Brain microvascular endothelial cell (primary cell): ENCODE measurements around the gene HECA.

Experiments
- DNase-seq: peaks from one replicate; pipeline ENCODE4 v3.0.0-alpha.2; 2020
- H3K27ac ChIP-seq: fragments of 250-450 bp; sonication (Bioruptor Pico); 2 replicates; pipeline ENCODE4 v1.5.1; 2020; ENCODE audit warnings: mild to moderate bottlenecking, moderate library complexity
- H3K27me3 ChIP-seq: fragments of 250-450 bp; sonication (Bioruptor Pico); replicated peaks from 2 replicates; pipeline ENCODE4 v1.5.1; 2020; ENCODE audit warnings: mild to moderate bottlenecking
- H3K36me3 ChIP-seq: fragments of 250-450 bp; sonication (Bioruptor Pico); replicated peaks from 2 replicates; pipeline ENCODE4 v1.5.1; 2020; ENCODE audit warnings: mild to moderate bottlenecking
- H3K4me3 ChIP-seq: 2 replicates; pipeline ENCODE4 v1.5.1; 2011; ENCODE audit warnings: low read depth, mild to moderate bottlenecking, control low read depth, low read length, moderate library complexity
- CTCF ChIP-seq: IDR thresholded peaks from 2 replicates; pipeline ENCODE4 v1.5.1; 2011; ENCODE audit warnings: low read depth, mild to moderate bottlenecking, moderate library complexity, low read length, control low read depth, inconsistent platforms; ENCODE audit errors: missing control alignments
- in situ Hi-C: cut with HindIII; loops from 2 replicates; pipeline ENCODE4 v1.10.0; 2017; ENCODE audit warnings: low sequenced_read_pairs, low pct_ligation_motif_present

HECA gene

GRCh38 chr6:139166238-139166955, 31.5 kb downstream of the HECA start:
- in situ Hi-C loops = no loop called here
- no peak overlapping the region for H3K27ac ChIP-seq
- no peaks in the 10 kb centered on the region for H3K27me3 ChIP-seq
- no peak for DNase-seq
- no peak for TF ChIP-seq CTCF
- H3K4me3 ChIP-seq = no peak overlapping the region
- no peaks in the 10 kb centered on the region for H3K36me3 ChIP-seq

GRCh38 chr6:139166956-139167313, 32.1 kb downstream of the HECA start:
- Histone ChIP-seq H3K4me3 (no peak overlapping the region), H3K36me3 (no peaks in the 10 kb centered on the region), H3K27me3 (no peaks in the 10 kb centered on the region), H3K27ac (no peak overlapping the region)
- DNase-seq = no peak
- in situ Hi-C loops = no loop called here
- no peak for TF ChIP-seq CTCF

GRCh38 chr6:139172151-139172550, 37.3 kb downstream of the HECA start:
- Histone ChIP-seq H3K27me3 (no peaks in the 10 kb centered on the region), H3K27ac (no peak overlapping the region), H3K4me3 (no peak overlapping the region), H3K36me3 (no peaks in the 10 kb centered on the region)
- in situ Hi-C loops = no loop called here
- no peak for DNase-seq
- no peak for TF ChIP-seq CTCF

GRCh38 chr6:139172567-139172966, 37.7 kb downstream of the HECA start:
- no peak for TF ChIP-seq CTCF
- no peak overlapping the region for H3K4me3 ChIP-seq
- H3K27me3 ChIP-seq = no peaks in the 10 kb centered on the region
- no peak overlapping the region for H3K27ac ChIP-seq
- DNase-seq = no peak
- in situ Hi-C loops = no loop called here
- no peaks in the 10 kb centered on the region for H3K36me3 ChIP-seq

- no peaks in the 10 kb centered on the region for H3K36me3 ChIP-seq
These were observed 38.3 kb downstream of the HECA start for GRCh38 chr6:139173172-139173571.

More at GRCh38 chr6:139173172-139173571, 38.3 kb downstream of the HECA start:
- no peaks in the 10 kb centered on the region for H3K27me3 ChIP-seq
- H3K27ac ChIP-seq = no peak overlapping the region
- peak; percentile 35 for TF ChIP-seq CTCF
- no peak for DNase-seq
- H3K4me3 ChIP-seq = no peak overlapping the region
- in situ Hi-C loops = no loop called here
